LNCaP clone FGC (cell line): ENCODE measurements around the gene KLHL2.

Experiments used
- DNase-seq: peaks from one replicate; pipeline ENCODE4 v3.0.0-alpha.2; 2011; ENCODE audit warnings: low read depth
- H3K4me3 ChIP-seq: 2 replicates; pipeline ENCODE4 v1.5.1; 2011; ENCODE audit warnings: mild to moderate bottlenecking, low read depth, low read length, control low read depth
- CTCF ChIP-seq: IDR thresholded peaks from 2 replicates; pipeline ENCODE4 v1.5.1; 2012; ENCODE audit warnings: mild to moderate bottlenecking; ENCODE audit not compliant: control insufficient read depth, insufficient read depth; ENCODE audit errors: extremely low read depth

Gene KLHL2

GRCh38 chr4:165288226-165288625 lies 80.9 kb downstream of the KLHL2 start:
- no peak overlapping the region for H3K4me3 ChIP-seq
- DNase-seq: no peak
- no peak for TF ChIP-seq CTCF

GRCh38 chr4:165288639-165289422 lies 81.5 kb downstream of the KLHL2 start:
- DNase-seq: peak; percentile 87
- H3K4me3 ChIP-seq: no peak overlapping the region

GRCh38 chr4:165289423-165289785 lies 82.0 kb downstream of the KLHL2 start:
- H3K4me3 ChIP-seq: no peak overlapping the region
- DNase-seq: no peak
- no peak for TF ChIP-seq CTCF

More at GRCh38 chr4:165288639-165289422, 81.5 kb downstream of the KLHL2 start:
- no peak for TF ChIP-seq CTCF

GRCh38 chr4:165293061-165293460 lies 85.7 kb downstream of the KLHL2 start:
- TF ChIP-seq CTCF: no peak
- H3K4me3 ChIP-seq: no peak overlapping the region
- DNase-seq: no peak

- H3K4me3 ChIP-seq: no peak overlapping the region
- DNase-seq: no peak
- no peak for TF ChIP-seq CTCF
Observed at GRCh38 chr4:165293927-165294649, 86.7 kb downstream of the KLHL2 start.

- DNase-seq: no peak
- no peak for TF ChIP-seq CTCF
- no peak overlapping the region for H3K4me3 ChIP-seq
Observed at GRCh38 chr4:165294907-165295306, 87.5 kb downstream of the KLHL2 start.
